ENCODE measurements around the gene LPIN2.

Gene LPIN2

DNA sequence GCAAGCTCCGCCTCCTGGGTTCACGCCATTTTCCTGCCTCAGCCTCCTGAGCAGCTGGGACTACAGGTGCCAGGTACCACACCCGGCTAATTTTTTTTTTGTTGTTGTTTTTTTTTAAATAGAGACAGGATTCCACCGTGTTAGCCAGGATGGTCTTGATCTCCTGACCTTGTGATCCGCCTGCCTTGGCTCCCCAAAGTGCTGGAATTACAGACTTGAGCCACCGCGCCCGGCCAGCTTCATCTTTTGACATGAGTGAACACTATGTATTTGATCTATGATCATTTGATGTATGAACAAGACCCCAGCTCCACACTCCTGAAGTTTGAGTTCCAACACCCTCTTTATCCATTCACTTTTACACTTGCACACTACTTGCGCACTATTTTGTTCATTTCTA is 43.4 kb upstream of the LPIN2 start:
- TF ChIP-seq CTCF (IDR thresholded peaks at IDR 0.05; ENCODE audit: low read length, missing control alignments): no peak
- no peak overlapping the region for H3K4me3 ChIP-seq (replicated peaks; ENCODE audit: low read depth, low read length)
- no peak for DNase-seq (ENCODE audit: low read depth)

DNA sequence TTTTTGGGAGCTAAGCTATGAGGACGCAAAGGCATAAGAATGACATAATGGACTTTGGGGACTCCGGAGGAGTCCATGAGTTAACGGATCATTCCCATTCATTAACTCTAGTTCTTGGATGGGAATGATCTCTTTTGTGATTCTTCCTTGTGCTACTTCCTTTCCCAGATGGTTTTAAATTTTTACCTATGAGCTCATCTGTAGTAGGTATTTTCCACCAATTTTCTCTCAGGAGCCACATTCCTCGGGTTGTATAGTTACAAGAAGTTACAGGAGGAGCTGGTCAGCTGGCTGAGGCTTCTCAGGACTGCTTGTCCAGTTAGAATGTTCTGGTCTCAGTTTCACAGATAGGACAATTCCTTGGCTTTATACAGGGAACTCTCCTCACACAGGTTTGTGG is 42.9 kb upstream of the LPIN2 start:
- DNase-seq (ENCODE audit: low read depth): no peak
- H3K4me3 ChIP-seq (replicated peaks; ENCODE audit: low read depth, low read length): no peak overlapping the region
- TF ChIP-seq CTCF (IDR thresholded peaks at IDR 0.05; ENCODE audit: low read length, missing control alignments): no peak

- H3K4me3 ChIP-seq (replicated peaks; ENCODE audit: low read depth, low read length): no peak overlapping the region
- TF ChIP-seq CTCF (IDR thresholded peaks at IDR 0.05; ENCODE audit: low read length, missing control alignments): no peak
These were observed 42.3 kb upstream of the LPIN2 start for GRCh38 chr18:3055186-3055728.

DNA sequence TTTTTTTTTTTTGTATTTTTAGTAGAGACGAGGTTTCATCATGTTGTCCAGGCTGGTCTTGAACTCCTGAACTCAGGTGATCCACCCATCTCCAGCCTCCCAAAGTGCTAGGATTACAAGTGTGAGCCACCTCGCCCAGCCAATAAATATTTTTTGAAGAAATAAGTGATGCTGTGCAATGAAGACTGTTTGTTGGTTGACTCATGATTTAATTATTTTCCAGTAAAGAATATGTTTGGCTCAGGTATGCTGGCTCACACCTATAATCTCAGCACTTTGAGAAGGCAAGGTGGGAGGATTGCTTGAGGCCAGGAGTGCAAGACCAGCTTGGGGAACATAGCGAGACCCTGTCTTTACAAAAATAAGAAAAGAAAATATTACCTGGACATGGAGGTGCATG is 41.8 kb upstream of the LPIN2 start:
- DNase-seq (ENCODE audit: low read depth): no peak
- no peak overlapping the region for H3K4me3 ChIP-seq (replicated peaks; ENCODE audit: low read depth, low read length)
- TF ChIP-seq CTCF (IDR thresholded peaks at IDR 0.05; ENCODE audit: low read length, missing control alignments): no peak

More at GRCh38 chr18:3055186-3055728, 42.3 kb upstream of the LPIN2 start:
- DNase-seq (ENCODE audit: low read depth): peak; percentile 39

DNA sequence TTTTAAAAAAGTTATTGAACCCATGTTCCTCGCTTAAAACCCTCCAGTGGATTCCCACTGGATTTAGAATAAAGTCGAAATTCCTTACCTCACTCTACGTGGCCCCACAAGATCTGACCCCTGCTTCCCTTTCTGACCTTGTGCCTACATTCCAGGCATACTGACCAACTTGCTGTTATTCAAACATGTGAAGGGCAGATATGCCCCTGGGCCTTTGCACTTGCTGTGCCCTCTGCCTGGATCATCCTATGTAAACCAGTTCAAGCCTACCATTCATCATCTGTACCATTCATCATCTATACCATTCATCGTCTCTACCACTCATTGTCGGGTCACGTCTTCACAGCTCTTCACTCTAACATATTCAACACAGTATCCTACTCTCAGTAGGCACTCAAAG is 41.3 kb upstream of the LPIN2 start:
- no peak for TF ChIP-seq CTCF (IDR thresholded peaks at IDR 0.05; ENCODE audit: low read length, missing control alignments)
- DNase-seq (ENCODE audit: low read depth): no peak
- H3K4me3 ChIP-seq (replicated peaks; ENCODE audit: low read depth, low read length): no peak overlapping the region

- TF ChIP-seq CTCF (IDR thresholded peaks at IDR 0.05; ENCODE audit: low read length, missing control alignments): no peak
- no peak for DNase-seq (ENCODE audit: low read depth)
- H3K4me3 ChIP-seq (replicated peaks; ENCODE audit: low read depth, low read length): no peak overlapping the region
These were observed 40.1 kb upstream of the LPIN2 start for GRCh38 chr18:3053081-3053480.

- no peak for DNase-seq (ENCODE audit: low read depth)
- no peak for TF ChIP-seq CTCF (IDR thresholded peaks at IDR 0.05; ENCODE audit: low read length, missing control alignments)
- H3K4me3 ChIP-seq (replicated peaks; ENCODE audit: low read depth, low read length): no peak overlapping the region
These were observed 39.4 kb upstream of the LPIN2 start for GRCh38 chr18:3052411-3052758.
